ENCODE data around the gene CIAO3.
"Not testable (repeated sequence)": the region's sequence is repeated elsewhere in the genome, so short reads cannot be mapped to it uniquely, and the experiment has no call there.

Gene CIAO3

DNA sequence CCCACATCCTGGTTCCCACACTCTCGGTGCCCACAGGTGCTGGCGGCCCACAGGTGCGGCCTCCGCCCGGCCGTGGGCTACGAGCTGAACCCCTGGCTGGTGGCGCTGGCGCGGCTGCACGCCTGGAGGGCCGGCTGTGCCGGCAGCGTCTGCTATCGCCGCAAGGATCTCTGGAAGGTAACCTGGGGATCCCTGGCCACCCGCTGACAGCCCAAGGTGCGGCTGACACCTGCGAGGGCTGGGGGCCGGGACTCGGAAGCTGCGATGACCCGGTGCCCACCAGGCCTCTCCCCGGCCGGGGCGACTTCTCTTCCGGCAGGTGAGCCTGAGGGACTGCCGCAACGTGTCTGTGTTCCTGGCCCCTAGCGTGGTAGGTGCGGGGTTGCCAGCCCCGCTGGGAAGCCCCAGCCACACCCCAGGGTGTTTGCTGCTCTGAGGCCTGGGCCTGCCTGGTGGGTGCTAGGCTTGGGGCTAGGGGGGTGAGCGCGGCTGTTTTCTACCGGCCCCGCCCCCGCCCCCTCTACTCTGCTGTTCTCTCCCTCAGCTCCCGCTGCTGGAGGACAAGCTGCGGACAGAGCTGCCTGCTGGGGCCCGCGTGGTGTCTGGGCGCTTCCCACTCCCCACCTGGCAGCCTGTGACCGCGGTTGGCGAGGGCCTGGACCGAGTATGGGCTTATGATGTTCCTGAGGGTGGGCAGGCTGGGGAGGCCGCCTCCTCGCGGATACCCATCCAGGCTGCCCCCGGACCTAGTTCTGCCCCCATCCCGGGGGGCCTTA is 18.8 kb downstream of the CIAO3 start:
- peak in 1 of 2 donors; percentile 0 for ATAC-seq

GRCh38 chr16:720990-721764 is 19.6 kb downstream of the CIAO3 start, which contains the start of gene ANTKMT:
Gene ANTKMT (plus strand): TSS chr16:721146. CDS start chr16:721275, 129 bp downstream.
- peak; percentile 82 to 83 for ATAC-seq

- peak; percentile 19 to 25 for ATAC-seq
Measured at GRCh38 chr16:720447-720989, 20.3 kb downstream of the CIAO3 start.

DNA sequence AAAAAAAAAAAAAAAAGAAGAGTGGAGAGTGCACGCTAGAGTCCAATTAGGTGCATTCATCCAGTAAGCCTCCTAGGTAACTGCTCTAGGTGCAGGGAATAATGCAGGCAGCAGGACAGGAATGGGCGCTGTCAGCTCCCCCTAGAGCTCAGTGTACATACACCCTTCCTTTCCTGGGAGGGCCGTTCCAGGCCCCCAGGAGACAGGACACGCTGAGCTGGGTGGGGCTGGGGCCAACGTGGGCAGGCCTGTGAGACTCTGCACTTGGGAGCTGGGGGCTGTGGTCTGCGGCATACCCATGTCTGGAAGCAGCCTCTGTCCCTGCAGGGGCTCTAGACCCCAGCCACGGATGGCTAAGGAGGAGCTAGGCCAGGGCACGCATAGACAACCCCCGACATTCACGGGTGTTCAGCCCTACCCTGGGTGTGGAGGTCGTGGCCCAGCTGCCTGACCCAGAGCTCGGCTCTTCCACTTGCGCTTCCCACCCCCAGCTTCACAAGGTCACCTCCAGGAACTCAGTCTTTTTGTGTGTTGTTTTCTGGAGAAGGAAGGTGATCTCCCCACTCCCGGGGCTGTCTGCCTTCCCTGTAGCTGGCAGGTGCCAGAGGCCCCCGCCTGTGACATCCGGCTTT is 20.9 kb downstream of the CIAO3 start:
- no peak for ATAC-seq

DNA sequence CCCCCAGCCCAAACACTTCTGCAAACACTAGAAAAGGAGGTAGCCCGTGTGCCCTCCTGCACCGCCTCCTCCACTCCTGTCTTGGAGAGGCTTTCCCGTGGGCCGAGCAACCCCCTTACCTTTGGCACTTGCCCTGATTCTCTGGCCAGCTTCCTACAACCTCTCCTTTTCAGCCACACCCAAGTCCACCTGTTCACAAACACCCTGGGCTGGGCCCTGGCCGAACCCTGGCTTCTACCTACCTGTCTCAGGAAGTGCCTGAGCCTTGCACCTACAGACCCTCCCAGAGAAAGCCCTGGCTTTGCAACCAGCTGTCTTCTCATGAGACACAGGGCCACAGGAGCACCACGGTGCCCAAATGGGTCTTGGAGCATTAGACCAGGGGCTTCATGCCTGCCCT is 21.9 kb downstream of the CIAO3 start:
- ATAC-seq, result no peak

- no peak for ATAC-seq
Measured at GRCh38 chr16:718389-718788, 22.4 kb downstream of the CIAO3 start.

DNA sequence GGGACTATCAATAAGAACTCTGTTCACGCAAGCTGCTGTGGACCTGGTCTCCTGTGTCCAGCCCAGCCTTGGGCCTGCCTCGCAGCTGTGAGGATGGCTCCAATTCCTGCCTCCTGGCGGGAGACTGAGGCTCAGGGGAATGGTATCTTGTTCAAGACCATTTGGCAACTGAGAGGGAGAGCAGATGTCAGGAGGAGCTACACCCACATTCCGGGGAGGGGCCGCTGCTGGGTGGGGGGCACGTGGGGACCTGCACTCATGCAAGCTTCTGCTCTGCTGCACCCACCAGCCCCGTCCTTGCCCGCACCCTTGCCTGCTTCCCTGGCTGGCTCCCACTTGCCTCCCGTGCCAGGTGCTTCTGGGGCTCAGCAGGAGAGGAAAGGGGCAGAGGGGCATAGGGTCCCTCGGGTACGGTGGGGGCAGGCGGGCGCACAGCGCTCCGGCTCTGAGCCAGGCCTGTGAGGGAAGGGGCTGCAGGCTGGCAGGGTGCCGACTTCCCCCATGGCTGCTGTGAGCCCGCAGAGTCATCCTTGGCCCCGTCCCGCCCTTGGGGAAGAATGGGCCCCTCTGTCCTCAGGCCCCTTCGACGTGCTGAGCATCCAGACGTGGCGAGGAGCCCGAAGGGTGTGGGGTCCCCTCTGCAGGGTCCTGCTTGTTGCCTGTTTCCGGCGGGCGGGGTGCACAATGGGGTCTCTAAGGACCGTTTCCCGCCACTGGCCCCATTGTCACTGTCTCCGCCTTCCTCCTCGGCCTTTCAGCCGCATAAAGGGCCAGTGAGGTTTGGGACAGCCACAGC is 23.1 kb downstream of the CIAO3 start:
- ATAC-seq, result no peak

GRCh38 chr16:716768-717325 is 23.9 kb downstream of the CIAO3 start:
- ATAC-seq, result no peak

DNA sequence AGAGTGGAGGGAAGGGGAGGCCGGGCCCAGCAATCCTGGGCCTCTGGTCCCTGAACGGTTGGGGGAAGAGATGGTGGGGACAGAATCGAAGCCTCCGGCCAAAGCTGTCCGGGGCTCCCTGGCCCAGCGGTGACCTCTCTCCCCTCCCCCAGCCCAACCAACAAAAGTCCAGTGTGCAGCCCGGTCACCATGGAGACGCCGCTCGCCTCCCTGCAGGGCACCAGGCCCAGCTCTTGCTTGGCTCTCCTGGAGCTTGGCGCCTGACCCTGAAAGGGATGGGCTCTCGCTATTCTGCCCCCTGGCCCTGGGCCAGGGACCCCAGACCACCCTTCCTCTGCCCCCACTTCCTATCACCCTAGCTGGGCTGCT is 24.6 kb downstream of the CIAO3 start:
- ATAC-seq, result no peak

DNA sequence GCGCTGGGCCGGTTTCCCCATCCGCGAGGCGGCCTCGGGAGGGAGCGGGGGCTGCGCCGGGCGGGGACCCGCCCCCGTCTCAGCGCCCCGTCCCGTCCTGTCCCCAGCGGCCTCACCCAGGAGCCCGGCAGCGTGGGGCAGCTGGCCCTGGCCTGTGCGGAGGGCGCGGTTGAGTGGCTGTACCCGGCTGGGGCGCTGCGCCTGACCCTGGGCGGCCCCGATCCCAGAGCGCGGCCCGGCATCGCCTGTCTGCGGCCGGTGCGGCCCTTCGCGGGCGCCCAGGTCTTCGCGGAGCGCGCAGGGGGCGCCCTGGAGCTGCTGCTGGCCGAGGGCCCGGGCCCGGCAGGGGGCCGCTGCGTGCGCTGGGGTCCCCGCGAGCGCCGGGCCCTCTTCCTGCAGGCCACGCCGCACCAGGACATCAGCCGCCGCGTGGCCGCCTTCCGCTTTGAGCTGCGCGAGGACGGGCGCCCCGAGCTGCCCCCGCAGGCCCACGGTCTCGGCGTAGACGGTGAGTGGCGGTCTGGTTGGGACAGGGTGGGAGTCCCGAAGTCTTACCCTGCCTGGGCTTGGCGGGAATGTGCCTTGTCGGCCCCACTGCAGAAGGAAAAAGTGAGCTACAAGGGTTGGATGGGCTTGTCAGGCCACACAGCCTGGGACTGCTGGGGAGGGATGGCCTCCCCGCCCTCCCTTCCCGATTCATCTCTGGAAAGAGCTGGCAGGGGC is 25.2 kb downstream of the CIAO3 start:
- ATAC-seq, result peak; percentile 20 to 21

- ATAC-seq, result peak; percentile 86 to 89
Measured at GRCh38 chr16:714558-715476, 26.0 kb downstream of the CIAO3 start, which contains the start of gene METRN. Gene METRN (plus strand): TSS chr16:715118. CDS start chr16:715290, 172 bp downstream.

DNA sequence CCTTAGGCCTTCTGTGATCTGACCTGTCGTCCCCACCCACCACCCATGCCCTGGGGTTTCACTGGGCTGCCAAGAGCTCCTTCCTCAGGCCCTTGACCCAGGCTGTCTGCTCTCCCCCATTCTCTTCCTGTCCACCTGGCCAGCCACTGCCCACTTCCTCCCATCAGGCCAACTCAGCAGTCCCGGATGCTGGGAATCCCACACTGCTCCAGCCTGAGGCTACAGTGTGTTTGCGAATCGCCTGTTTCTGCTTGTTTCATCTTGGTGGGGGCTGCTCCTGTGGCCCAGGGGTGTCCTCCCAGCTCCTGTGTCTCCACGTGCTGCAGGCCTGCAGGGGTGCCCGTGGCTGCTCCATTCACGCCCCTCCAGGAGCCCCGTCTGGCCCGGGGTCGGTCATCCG is 26.7 kb downstream of the CIAO3 start:
- no peak for ATAC-seq

DNA sequence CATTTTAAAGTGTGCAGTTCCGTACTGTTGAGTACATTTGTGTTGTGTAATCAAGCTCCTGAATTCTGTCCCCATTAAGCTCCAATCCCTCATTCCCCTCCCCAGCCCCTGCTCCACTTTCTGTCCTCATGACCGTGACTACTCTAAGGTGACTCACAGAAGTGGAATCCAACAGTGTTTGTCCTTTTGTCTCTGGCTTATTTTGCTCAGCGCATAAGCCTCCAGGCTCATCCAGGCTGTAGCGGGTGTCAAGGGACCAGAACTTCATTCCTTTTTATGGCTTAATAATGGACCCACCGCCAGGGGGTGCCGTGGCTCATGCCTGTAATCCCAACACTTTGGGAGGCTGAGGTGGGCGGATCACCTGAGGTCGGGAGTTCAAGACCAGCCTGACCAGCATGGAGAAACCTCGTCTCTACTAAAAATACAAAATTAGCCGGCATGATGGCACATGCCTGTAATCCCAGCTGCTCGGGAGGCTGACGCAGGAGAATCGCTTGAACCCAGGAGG is 28.0 kb downstream of the CIAO3 start:
- ATAC-seq, result not testable (repeated sequence)

GRCh38 chr16:711548-712320 is 29.1 kb downstream of the CIAO3 start:
- ATAC-seq, result peak; percentile 64 to 66

- no peak for ATAC-seq
Measured at GRCh38 chr16:711084-711483, 29.7 kb downstream of the CIAO3 start.

DNA sequence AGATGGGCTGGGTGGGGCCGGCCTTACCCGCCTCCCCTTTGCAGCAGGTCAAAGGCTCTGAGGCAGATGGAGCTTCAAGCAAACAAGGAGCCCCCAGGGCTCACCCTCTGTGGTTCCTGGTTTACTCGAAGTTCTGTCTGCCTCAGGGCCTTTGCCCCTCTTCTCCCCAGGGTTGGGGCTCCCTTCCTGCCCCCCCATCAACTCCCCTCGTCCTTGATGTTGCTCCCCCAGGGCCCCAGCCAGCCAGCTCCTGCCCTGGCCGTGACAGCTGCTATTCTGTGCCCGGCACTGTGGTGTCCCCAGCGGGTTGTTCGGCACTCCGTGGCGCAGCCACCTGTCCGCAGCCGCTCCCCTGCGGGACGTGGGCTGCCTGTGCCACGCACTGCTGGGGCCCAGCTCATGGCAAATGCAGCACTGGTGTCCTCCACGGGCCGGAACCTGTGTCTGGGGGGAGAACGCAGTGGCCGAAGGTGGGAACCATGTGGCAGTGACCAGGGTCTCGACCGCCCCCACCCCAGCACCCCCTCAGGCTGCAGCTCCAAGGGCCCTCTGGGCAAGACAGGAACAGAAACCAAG is 30.2 kb downstream of the CIAO3 start:
- no peak for ATAC-seq

DNA sequence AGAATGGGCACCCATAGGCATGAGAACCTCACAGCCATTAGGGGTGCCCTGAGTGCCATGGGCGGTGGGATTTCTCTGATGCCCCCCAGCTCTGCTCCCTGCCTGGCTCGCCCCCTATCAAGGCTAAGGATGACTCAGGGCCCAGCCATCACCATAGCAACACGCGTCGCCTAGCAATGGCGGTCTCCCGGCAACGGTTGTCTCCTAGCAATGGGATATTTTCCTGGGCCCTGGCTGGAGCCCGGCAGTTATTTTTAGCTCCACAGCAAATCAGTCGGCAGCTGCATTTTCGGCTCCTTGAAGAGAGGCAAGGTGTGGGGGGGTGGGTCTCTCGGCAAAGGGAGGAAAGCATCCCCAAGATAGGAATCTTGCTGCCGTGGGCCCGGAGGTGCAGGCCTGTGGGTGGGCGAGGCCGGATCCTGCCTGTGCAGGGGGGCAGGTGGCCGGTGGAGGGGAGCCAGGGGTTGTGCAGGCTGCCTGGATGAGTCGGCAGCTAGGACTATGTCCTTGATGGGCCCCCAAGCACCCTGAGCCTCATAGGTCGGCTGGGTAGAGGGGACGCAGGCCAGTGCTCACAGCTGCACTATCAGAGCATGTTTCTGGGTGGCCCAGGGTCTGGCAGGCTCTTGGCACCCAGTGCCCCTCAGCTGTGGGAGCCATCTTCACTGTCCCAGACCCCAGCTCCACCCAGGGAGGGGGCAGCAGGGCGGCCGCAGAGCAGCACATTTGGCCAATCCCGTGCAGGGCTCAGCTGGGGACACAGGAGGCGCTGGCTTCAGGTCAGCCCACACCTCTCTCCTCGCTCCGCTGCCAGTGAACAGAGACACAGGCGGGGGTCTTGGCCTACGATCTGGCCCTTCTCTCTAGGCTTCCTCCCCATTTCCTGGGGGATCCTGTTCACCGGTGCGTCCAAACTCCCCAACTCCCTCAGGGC is 31.0 kb downstream of the CIAO3 start:
- ATAC-seq, result no peak

DNA sequence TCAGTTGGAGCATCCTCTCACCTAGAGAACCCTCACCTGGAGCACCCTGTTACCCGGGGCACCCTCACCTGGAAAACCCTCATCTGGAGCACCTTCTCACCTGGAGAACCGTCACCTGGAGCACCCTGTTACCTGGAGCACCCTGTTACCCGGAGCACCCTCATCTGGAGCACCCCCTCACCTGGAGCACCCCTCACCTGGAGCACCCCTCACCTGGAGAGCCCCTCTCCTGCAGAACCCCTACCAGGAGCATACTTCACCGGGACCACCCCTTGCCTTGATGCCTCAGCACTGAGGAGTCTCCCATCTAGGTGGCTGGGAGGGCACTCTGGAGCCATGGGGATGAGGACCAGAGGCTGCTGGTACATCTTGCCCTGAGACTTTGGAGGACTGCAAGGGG is 31.8 kb downstream of the CIAO3 start:
- ATAC-seq, result no peak

All from activated CD4-positive, CD25-positive, alpha-beta regulatory T cell treated with anti-CD3 and anti-CD28 coated beads, Interleukin-2, amount 50 U/mL, for 24 hours (primary cell).